ENCODE results near the gene TFDP3. TPM values are rescaled to one million over a fixed set of nuclear protein-coding genes. Genes with fewer than 3 reads are reported as not detected.

Gene TFDP3
- total RNA-seq, 2 experiments from 2014 or later = not detected

DNA sequence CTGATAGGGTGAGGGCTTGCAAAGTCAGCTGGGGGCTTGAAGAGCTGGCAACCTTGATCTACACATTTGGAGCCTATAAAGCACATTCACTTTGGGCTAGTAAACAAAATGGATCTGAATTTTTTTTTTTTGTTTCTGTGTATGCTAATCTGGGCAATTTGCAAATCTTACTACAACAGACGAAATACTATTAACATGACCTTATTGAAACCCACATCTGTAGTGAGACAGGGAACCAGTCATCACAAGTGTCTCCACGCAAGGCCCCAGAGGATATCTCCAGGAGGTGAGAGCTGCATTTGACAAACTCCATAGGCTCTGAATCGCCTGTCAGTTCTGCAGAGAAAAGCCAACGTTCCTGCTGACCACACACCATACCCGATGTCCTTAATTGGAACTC is 33.0 kb upstream of the TFDP3 start:
- Mint-ChIP-seq H3K36me3 (ENCODE audit: low read depth) (no peaks in the 10 kb centered on the region), H3K9me3 (peaks cover 5% of the 10 kb centered on the region), H3K27me3 (no peaks in the 10 kb centered on the region), H3K4me3 (no peak overlapping the region), H3K4me1 (ENCODE audit: low read depth) (no peaks in the 10 kb centered on the region), H3K27ac (no peak overlapping the region)
- TF ChIP-seq, protein P1, sequence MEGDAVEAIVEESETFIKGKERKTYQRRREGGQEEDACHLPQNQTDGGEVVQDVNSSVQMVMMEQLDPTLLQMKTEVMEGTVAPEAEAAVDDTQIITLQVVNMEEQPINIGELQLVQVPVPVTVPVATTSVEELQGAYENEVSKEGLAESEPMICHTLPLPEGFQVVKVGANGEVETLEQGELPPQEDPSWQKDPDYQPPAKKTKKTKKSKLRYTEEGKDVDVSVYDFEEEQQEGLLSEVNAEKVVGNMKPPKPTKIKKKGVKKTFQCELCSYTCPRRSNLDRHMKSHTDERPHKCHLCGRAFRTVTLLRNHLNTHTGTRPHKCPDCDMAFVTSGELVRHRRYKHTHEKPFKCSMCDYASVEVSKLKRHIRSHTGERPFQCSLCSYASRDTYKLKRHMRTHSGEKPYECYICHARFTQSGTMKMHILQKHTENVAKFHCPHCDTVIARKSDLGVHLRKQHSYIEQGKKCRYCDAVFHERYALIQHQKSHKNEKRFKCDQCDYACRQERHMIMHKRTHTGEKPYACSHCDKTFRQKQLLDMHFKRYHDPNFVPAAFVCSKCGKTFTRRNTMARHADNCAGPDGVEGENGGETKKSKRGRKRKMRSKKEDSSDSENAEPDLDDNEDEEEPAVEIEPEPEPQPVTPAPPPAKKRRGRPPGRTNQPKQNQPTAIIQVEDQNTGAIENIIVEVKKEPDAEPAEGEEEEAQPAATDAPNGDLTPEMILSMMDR (IDR thresholded peaks at IDR 0.05) = no peak
- DNase-seq (no peak), ATAC-seq (no peak)
- intact Hi-C loops (cut with micrococcal nuclease) = no loop called here
- POLR2A ChIA-PET = no interaction called here
- CTCF ChIA-PET = no interaction called here

DNA sequence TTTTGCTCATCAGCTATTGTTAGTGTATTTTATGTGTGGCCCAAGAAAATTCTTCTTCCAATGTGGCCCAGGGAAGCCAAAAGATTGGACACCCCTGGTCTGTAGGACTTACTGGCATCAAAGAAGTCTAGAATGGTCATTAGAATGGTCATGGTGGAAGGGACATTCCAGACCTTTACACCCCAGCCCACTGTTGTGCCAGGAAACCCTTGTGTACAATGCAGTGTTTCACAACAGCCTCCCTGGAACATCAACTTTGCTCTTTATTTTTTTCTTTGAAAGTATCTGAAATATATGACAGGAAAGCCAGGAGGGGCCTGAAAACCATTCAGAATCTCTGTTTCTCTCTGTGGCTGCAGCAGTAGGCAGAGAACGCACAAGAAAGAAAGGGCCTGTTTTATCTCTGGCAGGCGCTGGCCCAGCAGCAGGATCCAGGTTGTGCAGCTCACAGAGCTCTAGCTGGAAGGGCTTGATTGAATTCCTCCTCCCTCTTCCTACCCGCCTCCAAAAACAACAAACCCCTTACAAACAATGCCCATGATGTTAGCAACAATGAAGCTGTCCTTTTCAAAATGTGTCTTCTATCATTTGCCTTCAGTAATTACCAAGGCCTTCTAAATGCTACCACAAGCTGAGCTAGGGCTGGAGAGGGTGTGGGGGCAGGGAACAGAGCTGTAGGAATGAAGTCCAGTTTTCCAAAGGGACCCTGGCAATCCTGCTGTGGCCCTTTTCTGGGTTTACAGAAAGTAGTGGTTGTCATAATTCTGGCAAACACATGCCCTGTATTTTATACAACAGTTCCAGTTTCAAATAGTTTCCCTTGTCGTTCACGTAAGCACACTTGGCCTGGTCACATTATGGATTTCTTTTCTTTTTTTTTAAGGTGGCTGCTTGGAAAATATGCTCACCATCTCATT is 32.3 kb upstream of the TFDP3 start:
- no peaks in the 10 kb centered on the region for H3K27me3 Mint-ChIP-seq
- DNase-seq (no peak), ATAC-seq (no peak)
- no peak overlapping the region for H3K27ac Mint-ChIP-seq
- TF ChIP-seq, protein P1 (IDR thresholded peaks at IDR 0.05) = no peak
- ChIA-PET POLR2A (no interaction called here), CTCF (no interaction called here)
- peaks cover 5% of the 10 kb centered on the region for H3K9me3 Mint-ChIP-seq
- H3K36me3 Mint-ChIP-seq (ENCODE audit: low read depth) = no peaks in the 10 kb centered on the region
- H3K4me3 Mint-ChIP-seq = no peak overlapping the region
- no peaks in the 10 kb centered on the region for H3K4me1 Mint-ChIP-seq (ENCODE audit: low read depth)
- intact Hi-C loops (cut with micrococcal nuclease) = no loop called here

DNA sequence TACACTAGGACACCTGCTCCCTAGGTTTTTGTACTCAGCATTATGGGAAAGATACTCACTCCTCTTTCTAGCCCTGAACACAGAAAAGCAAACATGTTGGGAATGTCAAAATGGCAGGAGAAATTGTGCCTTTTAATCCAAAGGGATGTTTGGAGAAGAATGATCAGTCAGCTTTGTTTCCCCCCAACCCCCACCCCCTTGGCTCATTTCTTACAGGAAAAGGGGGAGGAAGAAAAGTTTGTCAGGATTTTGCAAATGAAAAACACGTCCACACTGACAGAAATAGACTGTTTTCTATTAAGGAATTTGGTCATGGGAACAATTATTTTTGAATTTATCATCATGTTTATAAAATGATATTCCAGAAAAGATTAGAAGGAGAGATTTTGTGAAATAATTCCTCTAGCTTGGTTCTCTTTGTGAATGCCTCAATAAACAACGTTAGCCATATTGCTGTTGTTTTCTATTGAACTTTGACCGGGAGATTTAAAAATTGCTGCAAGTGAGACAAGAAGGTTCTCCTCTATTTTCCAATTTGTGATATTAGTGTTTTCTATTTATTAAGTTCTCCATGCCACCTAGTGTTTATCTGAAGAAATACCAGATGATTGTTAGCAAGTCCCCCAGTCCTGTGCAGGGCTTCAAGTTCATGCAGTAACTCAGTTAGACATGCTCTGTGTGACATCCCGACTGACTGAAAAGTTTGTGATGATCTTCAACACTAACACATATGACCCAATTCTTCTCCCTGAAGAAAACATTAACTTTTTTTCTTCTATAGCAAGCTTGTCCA is 31.3 kb upstream of the TFDP3 start:
- H3K4me3 Mint-ChIP-seq = no peak overlapping the region
- no peaks in the 10 kb centered on the region for H3K4me1 Mint-ChIP-seq (ENCODE audit: low read depth)
- no peaks in the 10 kb centered on the region for H3K27me3 Mint-ChIP-seq
- ChIA-PET POLR2A (no interaction called here), CTCF (no interaction called here)
- no peaks in the 10 kb centered on the region for H3K36me3 Mint-ChIP-seq (ENCODE audit: low read depth)
- no peak for ATAC-seq
- intact Hi-C loops (cut with micrococcal nuclease) = no loop called here
- peaks cover 7% of the 10 kb centered on the region for H3K9me3 Mint-ChIP-seq
- TF ChIP-seq, protein P1 (IDR thresholded peaks at IDR 0.05) = no peak
- no peak overlapping the region for H3K27ac Mint-ChIP-seq
- no peak for DNase-seq

DNA sequence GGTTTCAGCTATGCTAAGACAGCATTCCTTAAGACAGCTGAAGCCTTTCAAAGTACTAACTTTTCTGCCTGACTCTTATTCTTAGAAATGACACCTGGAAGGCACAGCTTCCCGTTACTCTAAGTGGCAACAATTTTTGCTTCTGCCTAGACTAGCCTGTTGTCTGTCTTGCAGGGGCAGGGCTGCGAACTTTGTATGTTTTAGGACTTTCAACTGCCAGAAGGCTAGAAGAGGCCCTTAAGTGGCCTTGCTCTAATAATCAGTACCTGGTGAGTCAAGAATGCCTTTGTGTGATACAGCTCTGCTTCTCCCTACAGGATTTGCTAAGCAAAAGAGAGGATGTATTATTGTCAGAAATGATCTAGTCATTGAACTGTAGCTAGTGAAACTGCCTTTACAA is 30.0 kb upstream of the TFDP3 start:
- intact Hi-C loops (cut with micrococcal nuclease) = no loop called here
- no peaks in the 10 kb centered on the region for H3K4me1 Mint-ChIP-seq (ENCODE audit: low read depth)
- no peaks in the 10 kb centered on the region for H3K27me3 Mint-ChIP-seq
- H3K9me3 Mint-ChIP-seq = peaks cover 7% of the 10 kb centered on the region
- ATAC-seq = no peak
- ChIA-PET CTCF (no interaction called here), POLR2A (no interaction called here)
- H3K27ac Mint-ChIP-seq = no peak overlapping the region
- no peak for DNase-seq
- TF ChIP-seq, protein P1 (IDR thresholded peaks at IDR 0.05) = no peak
- H3K36me3 Mint-ChIP-seq (ENCODE audit: low read depth) = no peaks in the 10 kb centered on the region
- H3K4me3 Mint-ChIP-seq = no peak overlapping the region

DNA sequence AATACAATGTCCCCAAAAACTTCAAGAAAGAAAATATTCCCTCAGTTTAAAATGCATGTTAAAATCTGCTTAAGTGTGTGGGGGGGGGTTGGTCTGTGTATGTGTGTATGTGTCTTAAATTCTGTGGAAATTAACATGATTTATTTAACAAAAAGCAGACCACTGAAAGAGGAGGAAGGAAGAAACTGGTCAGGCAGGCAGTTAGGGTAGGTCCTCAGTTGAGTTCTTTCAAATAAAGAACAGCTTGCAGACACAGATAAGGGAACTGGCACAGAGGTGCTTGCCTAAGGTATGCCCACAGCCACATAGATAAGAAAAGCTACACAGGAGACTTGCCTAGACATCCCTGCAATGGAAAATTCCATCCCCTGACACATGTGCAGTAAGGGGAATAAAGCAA is 28.8 kb upstream of the TFDP3 start:
- intact Hi-C loops (cut with micrococcal nuclease) = no loop called here
- ATAC-seq (no peak), DNase-seq (no peak)
- H3K4me3 Mint-ChIP-seq = no peak overlapping the region
- peaks cover 7% of the 10 kb centered on the region for H3K9me3 Mint-ChIP-seq
- H3K4me1 Mint-ChIP-seq (ENCODE audit: low read depth) = no peaks in the 10 kb centered on the region
- ChIA-PET POLR2A (no interaction called here), CTCF (no interaction called here)
- no peaks in the 10 kb centered on the region for H3K36me3 Mint-ChIP-seq (ENCODE audit: low read depth)
- H3K27ac Mint-ChIP-seq = no peak overlapping the region
- TF ChIP-seq, protein P1 (IDR thresholded peaks at IDR 0.05) = no peak
- H3K27me3 Mint-ChIP-seq = peaks cover 2% of the 10 kb centered on the region

All from activated CD8-positive, alpha-beta T cell treated with anti-CD3 and anti-CD28 coated beads for 36 hours (primary cell).